ENCODE results near the gene BRF1. TPM values are rescaled to one million over a fixed set of nuclear protein-coding genes. Genes with fewer than 3 reads are reported as not detected.

Gene BRF1
- total RNA-seq, 1 experiment from 2014 or later: 26.4 TPM

DNA sequence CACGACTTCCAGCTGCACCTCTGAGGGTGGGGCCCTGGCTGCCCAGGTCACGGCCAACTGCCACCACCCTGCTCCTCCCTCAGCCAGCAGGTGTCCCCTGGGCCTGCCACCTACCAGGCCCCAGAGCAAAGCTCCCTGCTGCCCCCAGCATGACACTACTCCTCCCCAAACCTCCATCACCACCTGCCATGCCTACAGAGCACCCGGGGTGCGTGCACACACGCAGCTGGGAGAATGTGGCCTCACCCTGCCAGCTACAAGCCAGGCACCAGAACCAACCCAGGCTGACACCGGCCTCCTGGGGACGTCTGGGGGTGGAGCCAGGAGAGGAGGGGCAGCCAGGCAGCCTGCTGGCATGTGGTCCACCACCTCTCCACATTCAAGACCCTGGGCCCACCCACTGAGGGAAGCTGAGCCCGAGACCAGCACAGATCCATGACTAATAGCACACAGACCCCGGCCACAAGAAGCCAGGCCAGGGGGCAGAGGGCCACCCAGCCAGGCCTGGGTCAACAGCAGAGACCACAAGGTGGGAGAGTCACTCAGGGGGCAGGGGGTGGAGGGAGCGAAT is 135.6 kb downstream of the BRF1 start:
- no peaks in the 10 kb centered on the region for H3K36me3 Mint-ChIP-seq
- ATAC-seq (no peak), DNase-seq (ENCODE audit: low spot score) (no peak)
- no peaks in the 10 kb centered on the region for H3K9me3 Mint-ChIP-seq
- TF ChIP-seq FOXJ3 (CRISPR knock-in tag; IDR thresholded peaks at IDR 0.05; ENCODE audit: borderline replicate concordance) (no peak), MXD4 (CRISPR knock-in tag; IDR thresholded peaks at IDR 0.05; ENCODE audit: borderline replicate concordance) (no peak), NFYB (CRISPR knock-in tag; conservative IDR thresholded peaks at IDR 0.05; ENCODE audit: low read depth) (no peak), TEAD4 (CRISPR knock-in tag; IDR thresholded peaks at IDR 0.05) (no peak), SMAD4 (CRISPR knock-in tag; IDR thresholded peaks at IDR 0.05) (no peak), NR2C2 (CRISPR knock-in tag; IDR thresholded peaks at IDR 0.05) (no peak), TEAD1 (CRISPR knock-in tag; IDR thresholded peaks at IDR 0.05) (no peak), FOXK1 (CRISPR knock-in tag; IDR thresholded peaks at IDR 0.05) (no peak)
- TF ChIP-seq, protein P1, sequence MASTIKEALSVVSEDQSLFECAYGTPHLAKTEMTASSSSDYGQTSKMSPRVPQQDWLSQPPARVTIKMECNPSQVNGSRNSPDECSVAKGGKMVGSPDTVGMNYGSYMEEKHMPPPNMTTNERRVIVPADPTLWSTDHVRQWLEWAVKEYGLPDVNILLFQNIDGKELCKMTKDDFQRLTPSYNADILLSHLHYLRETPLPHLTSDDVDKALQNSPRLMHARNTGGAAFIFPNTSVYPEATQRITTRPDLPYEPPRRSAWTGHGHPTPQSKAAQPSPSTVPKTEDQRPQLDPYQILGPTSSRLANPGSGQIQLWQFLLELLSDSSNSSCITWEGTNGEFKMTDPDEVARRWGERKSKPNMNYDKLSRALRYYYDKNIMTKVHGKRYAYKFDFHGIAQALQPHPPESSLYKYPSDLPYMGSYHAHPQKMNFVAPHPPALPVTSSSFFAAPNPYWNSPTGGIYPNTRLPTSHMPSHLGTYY (CRISPR knock-in tag; IDR thresholded peaks at IDR 0.05): no peak
- TF ChIP-seq, protein P2, sequence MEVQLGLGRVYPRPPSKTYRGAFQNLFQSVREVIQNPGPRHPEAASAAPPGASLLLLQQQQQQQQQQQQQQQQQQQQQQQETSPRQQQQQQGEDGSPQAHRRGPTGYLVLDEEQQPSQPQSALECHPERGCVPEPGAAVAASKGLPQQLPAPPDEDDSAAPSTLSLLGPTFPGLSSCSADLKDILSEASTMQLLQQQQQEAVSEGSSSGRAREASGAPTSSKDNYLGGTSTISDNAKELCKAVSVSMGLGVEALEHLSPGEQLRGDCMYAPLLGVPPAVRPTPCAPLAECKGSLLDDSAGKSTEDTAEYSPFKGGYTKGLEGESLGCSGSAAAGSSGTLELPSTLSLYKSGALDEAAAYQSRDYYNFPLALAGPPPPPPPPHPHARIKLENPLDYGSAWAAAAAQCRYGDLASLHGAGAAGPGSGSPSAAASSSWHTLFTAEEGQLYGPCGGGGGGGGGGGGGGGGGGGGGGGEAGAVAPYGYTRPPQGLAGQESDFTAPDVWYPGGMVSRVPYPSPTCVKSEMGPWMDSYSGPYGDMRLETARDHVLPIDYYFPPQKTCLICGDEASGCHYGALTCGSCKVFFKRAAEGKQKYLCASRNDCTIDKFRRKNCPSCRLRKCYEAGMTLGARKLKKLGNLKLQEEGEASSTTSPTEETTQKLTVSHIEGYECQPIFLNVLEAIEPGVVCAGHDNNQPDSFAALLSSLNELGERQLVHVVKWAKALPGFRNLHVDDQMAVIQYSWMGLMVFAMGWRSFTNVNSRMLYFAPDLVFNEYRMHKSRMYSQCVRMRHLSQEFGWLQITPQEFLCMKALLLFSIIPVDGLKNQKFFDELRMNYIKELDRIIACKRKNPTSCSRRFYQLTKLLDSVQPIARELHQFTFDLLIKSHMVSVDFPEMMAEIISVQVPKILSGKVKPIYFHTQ (CRISPR knock-in tag; IDR thresholded peaks at IDR 0.05): no peak
- TF ChIP-seq, protein P3, sequence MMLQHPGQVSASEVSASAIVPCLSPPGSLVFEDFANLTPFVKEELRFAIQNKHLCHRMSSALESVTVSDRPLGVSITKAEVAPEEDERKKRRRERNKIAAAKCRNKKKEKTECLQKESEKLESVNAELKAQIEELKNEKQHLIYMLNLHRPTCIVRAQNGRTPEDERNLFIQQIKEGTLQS (CRISPR knock-in tag; conservative IDR thresholded peaks at IDR 0.05): no peak
- TF ChIP-seq, protein P4, sequence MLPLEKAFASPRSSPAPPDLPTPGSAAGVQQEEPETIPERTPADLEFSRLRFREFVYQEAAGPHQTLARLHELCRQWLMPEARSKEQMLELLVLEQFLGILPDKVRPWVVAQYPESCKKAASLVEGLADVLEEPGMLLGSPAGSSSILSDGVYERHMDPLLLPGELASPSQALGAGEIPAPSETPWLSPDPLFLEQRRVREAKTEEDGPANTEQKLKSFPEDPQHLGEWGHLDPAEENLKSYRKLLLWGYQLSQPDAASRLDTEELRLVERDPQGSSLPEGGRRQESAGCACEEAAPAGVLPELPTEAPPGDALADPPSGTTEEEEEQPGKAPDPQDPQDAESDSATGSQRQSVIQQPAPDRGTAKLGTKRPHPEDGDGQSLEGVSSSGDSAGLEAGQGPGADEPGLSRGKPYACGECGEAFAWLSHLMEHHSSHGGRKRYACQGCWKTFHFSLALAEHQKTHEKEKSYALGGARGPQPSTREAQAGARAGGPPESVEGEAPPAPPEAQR (CRISPR knock-in tag; IDR thresholded peaks at IDR 0.05): no peak
- TF ChIP-seq, protein P5, sequence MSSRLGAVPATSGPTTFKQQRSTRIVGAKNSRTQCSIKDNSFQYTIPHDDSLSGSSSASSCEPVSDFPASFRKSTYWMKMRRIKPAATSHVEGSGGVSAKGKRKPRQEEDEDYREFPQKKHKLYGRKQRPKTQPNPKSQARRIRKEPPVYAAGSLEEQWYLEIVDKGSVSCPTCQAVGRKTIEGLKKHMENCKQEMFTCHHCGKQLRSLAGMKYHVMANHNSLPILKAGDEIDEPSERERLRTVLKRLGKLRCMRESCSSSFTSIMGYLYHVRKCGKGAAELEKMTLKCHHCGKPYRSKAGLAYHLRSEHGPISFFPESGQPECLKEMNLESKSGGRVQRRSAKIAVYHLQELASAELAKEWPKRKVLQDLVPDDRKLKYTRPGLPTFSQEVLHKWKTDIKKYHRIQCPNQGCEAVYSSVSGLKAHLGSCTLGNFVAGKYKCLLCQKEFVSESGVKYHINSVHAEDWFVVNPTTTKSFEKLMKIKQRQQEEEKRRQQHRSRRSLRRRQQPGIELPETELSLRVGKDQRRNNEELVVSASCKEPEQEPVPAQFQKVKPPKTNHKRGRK (CRISPR knock-in tag; IDR thresholded peaks at IDR 0.05; ENCODE audit: borderline replicate concordance): no peak
- no peak overlapping the region for H3K27ac Mint-ChIP-seq
- no peaks in the 10 kb centered on the region; the same call in 1 of the 2 replicates for H3K4me1 Mint-ChIP-seq
- no peak overlapping the region for H3K4me3 Mint-ChIP-seq
- POLR2A ChIA-PET: no interaction called here
- H3K27me3 Mint-ChIP-seq (ENCODE audit: low read depth): peaks cover 15% of the 10 kb centered on the region
- CTCF ChIA-PET: interaction anchor here (1.0 to 1.7 kb wide), 5 partner anchors 10 to 78 kb away, joined by 3 to 11 read pairs (median 5); no protein-coding TSS in a partner anchor

DNA sequence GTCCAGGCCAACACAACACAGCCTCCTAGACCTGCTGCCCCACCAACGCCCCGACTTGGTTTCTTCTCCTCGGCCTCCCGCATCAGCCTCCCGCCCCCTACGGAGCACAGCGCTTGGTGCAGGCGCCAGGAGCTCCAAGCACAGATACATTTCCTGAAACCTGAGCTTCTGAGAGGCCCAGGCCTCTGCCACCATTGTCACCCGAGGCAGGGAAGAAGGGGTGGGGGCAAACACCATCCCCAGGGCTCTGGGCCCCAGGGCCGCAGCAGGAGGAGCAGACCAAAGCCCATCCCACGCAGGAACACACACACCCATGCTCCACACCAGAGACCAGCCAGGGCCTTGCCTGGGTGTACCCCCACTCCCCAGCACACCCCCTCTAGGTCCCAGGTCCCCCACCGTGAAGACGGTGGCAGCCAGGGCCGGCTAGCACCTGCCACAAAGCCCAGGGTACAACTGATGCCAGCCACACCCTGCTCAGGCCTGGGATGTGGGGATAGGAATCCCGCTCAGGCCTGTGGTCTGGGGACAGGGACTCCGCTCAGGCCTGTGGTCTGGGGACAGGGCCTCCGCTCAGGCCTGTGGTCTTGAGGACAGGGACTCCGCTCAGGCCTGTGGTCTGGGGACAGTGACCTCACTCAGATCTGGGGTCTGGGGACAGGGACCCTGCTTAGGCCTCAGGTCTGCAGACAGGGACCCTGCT is 137.6 kb downstream of the BRF1 start:
- CTCF ChIA-PET: interaction anchor here (1.0 kb wide), 2 partner anchors 73 to 112 kb away, joined by 3 to 6 read pairs; no protein-coding TSS in a partner anchor
- ATAC-seq: no peak
- H3K27ac Mint-ChIP-seq: no peak overlapping the region
- no peaks in the 10 kb centered on the region; the same call in 1 of the 2 replicates for H3K4me1 Mint-ChIP-seq
- H3K9me3 Mint-ChIP-seq: no peaks in the 10 kb centered on the region
- no peak overlapping the region for H3K4me3 Mint-ChIP-seq
- H3K27me3 Mint-ChIP-seq (ENCODE audit: low read depth): peaks cover 9% of the 10 kb centered on the region
- POLR2A ChIA-PET: no interaction called here
- DNase-seq (ENCODE audit: low spot score): no peak
- no peaks in the 10 kb centered on the region for H3K36me3 Mint-ChIP-seq
- TF ChIP-seq, protein P5 (CRISPR knock-in tag; IDR thresholded peaks at IDR 0.05; ENCODE audit: borderline replicate concordance): no peak
- no peak for TF ChIP-seq ZNF416 (CRISPR knock-in tag; IDR thresholded peaks at IDR 0.05)
- no peak for TF ChIP-seq TP53 (CRISPR knock-in tag; IDR thresholded peaks at IDR 0.05)
- TF ChIP-seq ELF4 (CRISPR knock-in tag; IDR thresholded peaks at IDR 0.05; ENCODE audit: low read depth): no peak
- no peak for TF ChIP-seq JAZF1 (CRISPR knock-in tag; IDR thresholded peaks at IDR 0.05)
- TF ChIP-seq NFYB (CRISPR knock-in tag; conservative IDR thresholded peaks at IDR 0.05; ENCODE audit: low read depth): no peak
- no peak for TF ChIP-seq GRHL2 (CRISPR knock-in tag; IDR thresholded peaks at IDR 0.05; ENCODE audit: insufficient replicate concordance, severe bottlenecking)
- TF ChIP-seq, protein P6, sequence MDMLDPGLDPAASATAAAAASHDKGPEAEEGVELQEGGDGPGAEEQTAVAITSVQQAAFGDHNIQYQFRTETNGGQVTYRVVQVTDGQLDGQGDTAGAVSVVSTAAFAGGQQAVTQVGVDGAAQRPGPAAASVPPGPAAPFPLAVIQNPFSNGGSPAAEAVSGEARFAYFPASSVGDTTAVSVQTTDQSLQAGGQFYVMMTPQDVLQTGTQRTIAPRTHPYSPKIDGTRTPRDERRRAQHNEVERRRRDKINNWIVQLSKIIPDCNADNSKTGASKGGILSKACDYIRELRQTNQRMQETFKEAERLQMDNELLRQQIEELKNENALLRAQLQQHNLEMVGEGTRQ (CRISPR knock-in tag; IDR thresholded peaks at IDR 0.05): no peak
- no peak for TF ChIP-seq TEAD4 (CRISPR knock-in tag; IDR thresholded peaks at IDR 0.05)
- TF ChIP-seq SMAD3 (CRISPR knock-in tag; IDR thresholded peaks at IDR 0.05; ENCODE audit: borderline replicate concordance): no peak

All from WTC11 (cell line).